ENCODE measurements around the gene PROX2.

- TF ChIP-seq CTCF (conservative IDR thresholded peaks at IDR 0.05) (no peak), EZH2 (IDR thresholded peaks at IDR 0.05; ENCODE audit: low read depth) (no peak)
These were observed 20.9 kb downstream of the PROX2 start for GRCh38 chr14:74855021-74855420.
